GM23338 (cell line): ENCODE measurements around the gene GNG10.

Experiments
- CREB1 ChIP-seq: fragments of 250-450 bp; sonication (Bioruptor Pico); IDR thresholded peaks from 2 replicates; pipeline ENCODE4 v1.5.0; 2020; ENCODE audit warnings: low read depth, mild to moderate bottlenecking, moderate library complexity
- EZH2 ChIP-seq: fragments of 200-600 bp; sonication (generic); IDR thresholded peaks from one replicate; pipeline ENCODE4 v1.8.0; 2017; ENCODE audit warnings: antibody characterized with exemption, mild to moderate bottlenecking, low read depth; ENCODE audit not compliant: unreplicated experiment
- EZH2phosphoT487 ChIP-seq: fragments of 200-600 bp; sonication (generic); IDR thresholded peaks from one replicate; pipeline ENCODE4 v1.8.1; 2018; ENCODE audit warnings: antibody characterized with exemption; ENCODE audit not compliant: unreplicated experiment
- JUNB ChIP-seq: IDR thresholded peaks from one replicate; pipeline ENCODE4 v1.6.1; 2016; ENCODE audit warnings: antibody characterized with exemption; ENCODE audit not compliant: unreplicated experiment
- POLR2AphosphoS5 ChIP-seq: IDR thresholded peaks from 2 replicates; pipeline ENCODE4 v1.6.1; 2016; ENCODE audit warnings: antibody characterized with exemption, low read depth
- REST ChIP-seq: IDR thresholded peaks from one replicate; pipeline ENCODE4 v1.6.1; 2018; ENCODE audit warnings: antibody characterized with exemption; ENCODE audit not compliant: unreplicated experiment
- STAT1 ChIP-seq: IDR thresholded peaks from one replicate; pipeline ENCODE4 v1.6.1; 2016; ENCODE audit warnings: antibody characterized with exemption; ENCODE audit not compliant: unreplicated experiment
- ZNF114 ChIP-seq: fragments of 250-450 bp; sonication (Bioruptor Pico); IDR thresholded peaks from 2 replicates; pipeline ENCODE4 v1.5.0; 2020; ENCODE audit warnings: mild to moderate bottlenecking, moderate library complexity
- TF ChIP-seq, protein P1 (sequence below), 2 experiments: fragments of 200-600 bp in 1 of 2; sonication (generic) in 1 of 2; conservative IDR thresholded peaks; 2 replicates each; pipeline versions ENCODE4 v1.5.1 to v1.6.1; 2016 to 2017; ENCODE audit warnings: antibody characterized with exemption in 2 of 2, low read depth in 2 of 2, mild to moderate bottlenecking in 2 of 2, moderate library complexity in 1 of 2

GRCh38 chr9:111719541-111719940 is 58.1 kb downstream of the GNG10 start:
- TF ChIP-seq REST (no peak), CREB1 (CRISPR knock-in tag) (no peak), EZH2 (no peak), POLR2AphosphoS5 (no peak), EZH2phosphoT487 (no peak), JUNB (no peak), ZNF114 (CRISPR knock-in tag) (no peak), STAT1 (no peak)
- TF ChIP-seq, protein P1, sequence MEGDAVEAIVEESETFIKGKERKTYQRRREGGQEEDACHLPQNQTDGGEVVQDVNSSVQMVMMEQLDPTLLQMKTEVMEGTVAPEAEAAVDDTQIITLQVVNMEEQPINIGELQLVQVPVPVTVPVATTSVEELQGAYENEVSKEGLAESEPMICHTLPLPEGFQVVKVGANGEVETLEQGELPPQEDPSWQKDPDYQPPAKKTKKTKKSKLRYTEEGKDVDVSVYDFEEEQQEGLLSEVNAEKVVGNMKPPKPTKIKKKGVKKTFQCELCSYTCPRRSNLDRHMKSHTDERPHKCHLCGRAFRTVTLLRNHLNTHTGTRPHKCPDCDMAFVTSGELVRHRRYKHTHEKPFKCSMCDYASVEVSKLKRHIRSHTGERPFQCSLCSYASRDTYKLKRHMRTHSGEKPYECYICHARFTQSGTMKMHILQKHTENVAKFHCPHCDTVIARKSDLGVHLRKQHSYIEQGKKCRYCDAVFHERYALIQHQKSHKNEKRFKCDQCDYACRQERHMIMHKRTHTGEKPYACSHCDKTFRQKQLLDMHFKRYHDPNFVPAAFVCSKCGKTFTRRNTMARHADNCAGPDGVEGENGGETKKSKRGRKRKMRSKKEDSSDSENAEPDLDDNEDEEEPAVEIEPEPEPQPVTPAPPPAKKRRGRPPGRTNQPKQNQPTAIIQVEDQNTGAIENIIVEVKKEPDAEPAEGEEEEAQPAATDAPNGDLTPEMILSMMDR (conservative IDR thresholded peaks at IDR 0.05; ENCODE audit: low read depth in 2 of 2), result no peak
